Thymus (tissue), 11 donors: ENCODE measurements around the gene KIFAP3. TPM values are rescaled to one million over a fixed set of nuclear protein-coding genes. Genes with fewer than 3 reads are reported as not detected.

Source experiments
- DNase-seq, 9 donors: peaks; one replicate each; pipeline ENCODE4 v3.0.0-alpha.2; 2013; ENCODE audit warnings: low spot score in 9 of 9, low read depth in 6 of 9, missing footprints in 1 of 9
- H3K27ac ChIP-seq, 2 donors: one replicate each; pipeline ENCODE4 v1.5.1; 2013; ENCODE audit warnings: control low read depth in 1 of 2, low read depth in 1 of 2, low read length in 1 of 2, mild to moderate bottlenecking in 1 of 2, moderate library complexity in 1 of 2
- H3K27me3 ChIP-seq, 2 donors: one replicate each; pipeline ENCODE4 v1.5.1; 2013; ENCODE audit warnings: low read length in 1 of 2; ENCODE audit not compliant: control insufficient read depth in 2 of 2, insufficient read depth in 1 of 2
- H3K36me3 ChIP-seq, 2 donors: one replicate each; pipeline ENCODE4 v1.5.1; 2013; ENCODE audit warnings: low read length in 1 of 2, mild to moderate bottlenecking in 1 of 2, moderate library complexity in 1 of 2; ENCODE audit not compliant: control insufficient read depth in 2 of 2, insufficient read depth in 2 of 2
- H3K4me1 ChIP-seq, 2 donors: one replicate each; pipeline ENCODE4 v1.5.1; 2013; ENCODE audit warnings: low read length in 2 of 2; ENCODE audit not compliant: control insufficient read depth in 2 of 2, insufficient read depth in 2 of 2
- H3K4me3 ChIP-seq, 2 donors: one replicate each; pipeline ENCODE4 v1.5.1; 2013; ENCODE audit warnings: low read length in 2 of 2, control low read depth in 1 of 2, mild to moderate bottlenecking in 1 of 2
- H3K9me3 ChIP-seq, 2 donors: one replicate each; pipeline ENCODE4 v1.5.1; 2013; ENCODE audit warnings: low read length in 1 of 2, mild to moderate bottlenecking in 1 of 2; ENCODE audit not compliant: control insufficient read depth in 2 of 2, insufficient read depth in 1 of 2
- WGBS: extraction: QIAGEN DNeasy Blood & Tissue Kit; methylation state at CpG from one replicate; pipeline ENCODE4 v1.1.7; 2013; 5-methylcytosine and 5-hydroxymethylcytosine counted together
- polyA plus RNA-seq: library from polyadenylated mRNA; stranded (reverse); fragments of 200-250 nt; gene quantifications from one replicate; pipeline ENCODE4 v1.2.3, GENCODE V29; 2013
- total RNA-seq: library from RNA; stranded (reverse); fragments of 120-200 nt; gene quantifications from one replicate; pipeline ENCODE4 v1.2.4, GENCODE V29; 2013
- donor health status: healthy.

KIFAP3 gene
- total and polyA plus RNA-seq, 2 donors: 19.5 to 25.8 TPM

DNA sequence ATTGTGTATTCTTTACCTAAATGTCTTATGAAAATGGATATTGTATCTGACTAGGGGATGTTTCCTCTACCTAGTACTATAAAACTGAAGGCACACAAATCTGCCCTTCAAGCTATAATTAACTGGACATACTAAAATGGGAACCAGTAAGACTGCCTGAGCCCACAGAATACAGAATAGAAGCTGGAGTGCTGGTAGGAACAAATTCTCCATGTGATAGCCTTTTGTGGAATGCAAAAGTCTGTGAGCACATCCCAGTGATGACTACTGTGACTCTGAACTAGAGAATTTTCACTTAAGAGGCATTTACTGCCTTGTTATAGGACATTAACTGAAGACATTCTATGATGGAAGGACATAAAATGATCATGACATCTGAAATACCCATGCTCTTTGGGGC is 30.3 kb downstream of the KIFAP3 start:
- Histone ChIP-seq H3K27me3 (no peaks in the 10 kb centered on the region), H3K27ac (no peak overlapping the region), H3K4me3 (no peak overlapping the region), H3K4me1 (no peaks in the 10 kb centered on the region), H3K36me3 (peaks cover 13 to 16% of the 10 kb centered on the region in 2 donors), H3K9me3 (no peaks in the 10 kb centered on the region)
- no peak for DNase-seq

GRCh38 chr1:170041423-170042192 is 32.9 kb downstream of the KIFAP3 start:
- WGBS: 98% methylated on average over 14 of the region's 14 CpGs
- no peak for DNase-seq
- peaks cover 11 to 12% of the 10 kb centered on the region in 2 donors for H3K36me3 ChIP-seq

DNA sequence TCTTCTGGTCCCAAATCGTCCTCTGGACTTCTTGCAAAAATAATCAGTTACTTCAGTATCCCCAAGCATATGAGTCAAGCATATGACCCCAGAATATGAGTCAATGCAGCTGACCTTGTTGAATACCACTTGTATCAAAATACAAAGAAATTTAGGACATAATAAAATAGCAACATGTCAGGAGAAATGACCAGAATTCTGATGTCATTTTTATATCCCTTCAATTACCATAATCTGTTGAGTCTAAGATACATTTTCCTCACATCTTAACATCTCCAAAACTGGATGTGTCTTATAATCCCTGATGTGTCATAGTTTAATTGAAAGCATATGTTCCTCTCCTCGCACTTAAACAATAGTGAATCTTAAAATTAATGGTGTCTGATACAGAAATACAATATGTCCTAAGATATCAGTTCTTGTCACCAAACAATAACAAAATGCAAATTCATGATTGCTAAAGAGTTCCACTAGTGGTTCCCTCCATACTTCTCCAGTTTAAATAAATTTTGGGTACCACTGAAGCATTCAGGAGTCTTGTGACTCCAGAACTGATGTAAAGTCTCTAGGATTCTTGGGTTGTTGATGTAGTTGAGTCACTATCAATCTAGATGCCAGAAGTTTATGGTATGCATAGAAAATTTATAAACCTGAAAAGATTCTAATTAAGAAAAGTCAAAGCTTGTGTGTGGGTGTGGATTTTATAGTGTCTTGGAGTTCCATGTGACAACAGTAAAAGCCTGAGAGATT is 41.8 kb downstream of the KIFAP3 start:
- H3K36me3 ChIP-seq: no peaks in the 10 kb centered on the region
- H3K9me3 ChIP-seq: peaks cover 0 to 3% of the 10 kb centered on the region in 2 donors
- H3K4me1 ChIP-seq: no peaks in the 10 kb centered on the region
- H3K4me3 ChIP-seq: no peak overlapping the region
- no peak for DNase-seq
- WGBS: 95% methylated on average over 2 of the region's 2 CpGs
- H3K27me3 ChIP-seq: no peaks in the 10 kb centered on the region
- H3K27ac ChIP-seq: no peak overlapping the region

More at GRCh38 chr1:170041423-170042192, 32.9 kb downstream of the KIFAP3 start:
- H3K27ac ChIP-seq: no peak overlapping the region
- H3K4me3 ChIP-seq: no peak overlapping the region
- H3K27me3 ChIP-seq: no peaks in the 10 kb centered on the region
- H3K9me3 ChIP-seq: no peaks in the 10 kb centered on the region
- H3K4me1 ChIP-seq: no peaks in the 10 kb centered on the region

DNA sequence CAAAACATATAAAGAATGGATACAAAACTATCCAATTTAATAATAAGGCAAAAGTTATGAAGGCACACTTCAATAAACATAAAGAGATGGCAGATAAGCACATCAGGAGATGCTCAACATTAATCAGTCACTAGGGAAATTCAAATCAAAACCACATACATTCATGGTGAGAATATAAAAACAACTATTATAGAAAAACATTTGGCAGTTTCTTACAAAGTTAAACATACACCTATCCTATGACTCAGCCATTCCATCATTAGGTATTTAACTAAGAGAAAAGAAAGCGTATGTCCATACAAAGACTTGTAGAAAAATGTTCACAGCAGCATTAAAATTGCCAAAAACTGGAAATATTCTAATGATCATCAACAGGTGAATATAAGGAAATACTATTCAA is 44.3 kb downstream of the KIFAP3 start:
- peaks cover 0 to 3% of the 10 kb centered on the region in 2 donors for H3K9me3 ChIP-seq
- no peak overlapping the region for H3K4me3 ChIP-seq
- no peaks in the 10 kb centered on the region for H3K36me3 ChIP-seq
- no peak overlapping the region for H3K27ac ChIP-seq
- no peaks in the 10 kb centered on the region for H3K27me3 ChIP-seq
- 99% methylated on average over 1 of the region's 1 CpG for WGBS
- no peaks in the 10 kb centered on the region for H3K4me1 ChIP-seq
- DNase-seq: no peak

GRCh38 chr1:170027760-170028159 is 46.7 kb downstream of the KIFAP3 start:
- Histone ChIP-seq H3K9me3 (peaks cover 0 to 3% of the 10 kb centered on the region in 2 donors), H3K27me3 (no peaks in the 10 kb centered on the region), H3K4me3 (no peak overlapping the region), H3K4me1 (no peaks in the 10 kb centered on the region), H3K27ac (no peak overlapping the region), H3K36me3 (peaks cover 0 to 3% of the 10 kb centered on the region in 2 donors)
- no peak for DNase-seq
- WGBS: 98% methylated on average over 3 of the region's 3 CpGs

- DNase-seq: no peak
- Histone ChIP-seq H3K4me1 (no peaks in the 10 kb centered on the region), H3K27me3 (no peaks in the 10 kb centered on the region), H3K36me3 (peaks cover 3 to 7% of the 10 kb centered on the region in 2 donors), H3K9me3 (no peaks in the 10 kb centered on the region), H3K4me3 (no peak overlapping the region), H3K27ac (no peak overlapping the region)
- WGBS: 99% methylated on average over 2 of the region's 2 CpGs
Measured at GRCh38 chr1:170020859-170021258, 53.6 kb downstream of the KIFAP3 start.

DNA sequence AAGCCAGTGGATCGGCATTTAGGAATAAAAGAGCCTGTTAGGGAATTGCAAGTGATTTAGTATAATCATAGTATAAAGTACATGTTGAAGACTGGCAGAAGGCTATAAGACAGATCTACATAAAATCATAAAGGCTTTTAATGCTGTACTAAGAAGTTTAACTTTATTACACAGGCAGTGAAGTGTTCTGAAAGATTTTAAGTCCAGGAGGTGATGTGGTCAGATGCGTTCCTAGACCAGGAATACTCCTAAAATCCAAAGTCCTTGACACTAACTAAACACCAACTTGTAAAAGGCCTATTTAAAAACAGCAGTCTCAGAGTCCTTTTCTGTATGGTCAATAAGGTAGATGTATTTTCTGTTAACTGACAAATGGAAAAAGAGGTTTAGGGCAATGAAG is 57.0 kb downstream of the KIFAP3 start:
- Histone ChIP-seq H3K36me3 (peaks cover 3 to 4% of the 10 kb centered on the region in 2 donors), H3K4me1 (no peaks in the 10 kb centered on the region), H3K27me3 (no peaks in the 10 kb centered on the region), H3K27ac (no peak overlapping the region), H3K4me3 (no peak overlapping the region), H3K9me3 (no peaks in the 10 kb centered on the region)
- 99% methylated on average over 2 of the region's 2 CpGs for WGBS
- DNase-seq: no peak

DNA sequence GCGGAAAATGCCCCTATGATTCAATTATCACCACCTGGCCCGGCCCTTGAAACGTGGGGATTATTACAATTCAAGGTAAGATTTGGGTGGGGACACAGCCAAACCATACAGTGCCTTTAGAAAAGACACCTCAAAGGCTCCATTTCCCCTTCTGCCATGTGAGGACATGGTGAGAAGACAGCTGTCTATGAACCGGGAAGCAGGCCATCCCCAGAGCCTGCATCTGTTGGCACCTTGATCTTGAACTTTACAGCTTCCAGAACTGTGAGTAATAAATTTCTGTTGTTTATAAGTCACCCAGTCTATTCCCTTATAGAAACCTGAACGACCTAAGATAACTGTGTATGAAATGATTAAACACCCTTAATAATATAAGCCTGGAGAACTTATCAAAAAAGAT is 61.6 kb downstream of the KIFAP3 start:
- H3K4me3 ChIP-seq: no peak overlapping the region
- H3K36me3 ChIP-seq: peaks cover 3 to 4% of the 10 kb centered on the region in 2 donors
- H3K9me3 ChIP-seq: no peaks in the 10 kb centered on the region
- no peaks in the 10 kb centered on the region for H3K4me1 ChIP-seq
- H3K27me3 ChIP-seq: no peaks in the 10 kb centered on the region
- no peak for DNase-seq
- WGBS: 94% methylated on average over 5 of the region's 5 CpGs
- H3K27ac ChIP-seq: no peak overlapping the region

GRCh38 chr1:170010443-170010842 is 64.1 kb downstream of the KIFAP3 start:
- no peaks in the 10 kb centered on the region for H3K36me3 ChIP-seq
- WGBS: 81% methylated on average over 1 of the region's 1 CpG
- H3K4me3 ChIP-seq: no peak overlapping the region
- DNase-seq: peak in 5 of 9 donors; percentile 0 to 41 (median 6)
- H3K27me3 ChIP-seq: no peaks in the 10 kb centered on the region
- no peaks in the 10 kb centered on the region for H3K9me3 ChIP-seq
- H3K4me1 ChIP-seq: no peaks in the 10 kb centered on the region
- no peak overlapping the region for H3K27ac ChIP-seq
